ENCODE results near the gene COQ7.
A peak's percentile ranks its signal among the peaks of the same experiment; 100 is the strongest.

Gene COQ7

DNA sequence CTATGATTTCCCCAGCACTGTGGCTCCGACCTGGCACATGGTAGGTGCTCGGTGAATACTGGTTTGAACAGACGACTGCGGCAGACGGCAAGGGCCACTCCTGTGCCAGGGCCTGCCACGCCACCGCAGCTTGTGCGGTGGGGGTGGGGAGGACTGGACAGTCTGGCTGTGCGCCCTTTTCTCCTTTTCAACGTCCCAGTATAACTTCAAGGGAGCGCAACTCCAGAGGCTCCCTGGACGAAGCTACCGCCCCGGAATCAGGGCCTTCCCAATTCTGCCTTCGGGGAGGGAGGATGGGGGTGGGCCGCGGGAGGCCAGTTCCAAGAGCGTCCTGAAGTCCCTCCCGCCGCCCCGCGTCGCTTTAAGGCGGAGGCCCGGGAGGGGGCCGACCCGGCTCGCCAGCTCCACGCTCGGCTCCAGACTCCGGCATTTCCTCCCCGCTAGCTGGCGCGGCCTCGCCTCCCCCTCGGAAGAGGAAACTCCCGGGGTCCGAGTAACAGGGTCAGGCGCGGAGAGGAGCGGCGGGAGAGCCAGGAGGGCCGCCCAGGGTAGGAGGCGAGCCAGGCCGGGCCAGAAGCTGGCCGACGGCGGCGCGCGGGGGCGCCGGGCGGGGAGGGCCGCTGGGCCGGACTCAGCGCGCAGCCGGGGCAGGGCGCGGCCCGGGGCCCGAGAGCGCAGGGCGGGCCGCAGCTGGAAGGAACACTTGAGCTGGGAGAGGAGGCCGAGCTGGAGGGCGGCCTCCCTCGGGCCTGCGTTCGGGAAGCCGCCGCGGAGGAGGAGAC is 46.4 kb downstream of the COQ7 start, which contains the start of gene ITPRIPL2:
TSS of gene ITPRIPL2 (plus strand) at position 388 of the 782 bp plus-strand sequence. CDS start 498 bp downstream, outside the sequence.
- Histone ChIP-seq H3K9me3 (ENCODE audit: severe bottlenecking) (no peaks in the 10 kb centered on the region), H3K27ac (ENCODE audit: poor library complexity, severe bottlenecking) (peak within 1 kb of the TSS; percentile 95), H3K4me1 (ENCODE audit: insufficient read depth, poor library complexity, severe bottlenecking) (peaks cover 39% of the 10 kb centered on the region), H3K27me3 (ENCODE audit: insufficient read depth, poor library complexity, severe bottlenecking) (no peaks in the 10 kb centered on the region), H3K36me3 (ENCODE audit: low read depth) (peaks cover 18% of the 10 kb centered on the region), H3K4me3 (ENCODE audit: severe bottlenecking) (peak within 1 kb of the TSS; percentile 67)
- DNase-seq (ENCODE audit: low spot score) (no peak), ATAC-seq (ENCODE audit: low read depth) (peak; percentile 67)
- TF ChIP-seq, protein P1, sequence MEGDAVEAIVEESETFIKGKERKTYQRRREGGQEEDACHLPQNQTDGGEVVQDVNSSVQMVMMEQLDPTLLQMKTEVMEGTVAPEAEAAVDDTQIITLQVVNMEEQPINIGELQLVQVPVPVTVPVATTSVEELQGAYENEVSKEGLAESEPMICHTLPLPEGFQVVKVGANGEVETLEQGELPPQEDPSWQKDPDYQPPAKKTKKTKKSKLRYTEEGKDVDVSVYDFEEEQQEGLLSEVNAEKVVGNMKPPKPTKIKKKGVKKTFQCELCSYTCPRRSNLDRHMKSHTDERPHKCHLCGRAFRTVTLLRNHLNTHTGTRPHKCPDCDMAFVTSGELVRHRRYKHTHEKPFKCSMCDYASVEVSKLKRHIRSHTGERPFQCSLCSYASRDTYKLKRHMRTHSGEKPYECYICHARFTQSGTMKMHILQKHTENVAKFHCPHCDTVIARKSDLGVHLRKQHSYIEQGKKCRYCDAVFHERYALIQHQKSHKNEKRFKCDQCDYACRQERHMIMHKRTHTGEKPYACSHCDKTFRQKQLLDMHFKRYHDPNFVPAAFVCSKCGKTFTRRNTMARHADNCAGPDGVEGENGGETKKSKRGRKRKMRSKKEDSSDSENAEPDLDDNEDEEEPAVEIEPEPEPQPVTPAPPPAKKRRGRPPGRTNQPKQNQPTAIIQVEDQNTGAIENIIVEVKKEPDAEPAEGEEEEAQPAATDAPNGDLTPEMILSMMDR (IDR thresholded peaks at IDR 0.05; ENCODE audit: poor library complexity, severe bottlenecking) = no peak

DNA sequence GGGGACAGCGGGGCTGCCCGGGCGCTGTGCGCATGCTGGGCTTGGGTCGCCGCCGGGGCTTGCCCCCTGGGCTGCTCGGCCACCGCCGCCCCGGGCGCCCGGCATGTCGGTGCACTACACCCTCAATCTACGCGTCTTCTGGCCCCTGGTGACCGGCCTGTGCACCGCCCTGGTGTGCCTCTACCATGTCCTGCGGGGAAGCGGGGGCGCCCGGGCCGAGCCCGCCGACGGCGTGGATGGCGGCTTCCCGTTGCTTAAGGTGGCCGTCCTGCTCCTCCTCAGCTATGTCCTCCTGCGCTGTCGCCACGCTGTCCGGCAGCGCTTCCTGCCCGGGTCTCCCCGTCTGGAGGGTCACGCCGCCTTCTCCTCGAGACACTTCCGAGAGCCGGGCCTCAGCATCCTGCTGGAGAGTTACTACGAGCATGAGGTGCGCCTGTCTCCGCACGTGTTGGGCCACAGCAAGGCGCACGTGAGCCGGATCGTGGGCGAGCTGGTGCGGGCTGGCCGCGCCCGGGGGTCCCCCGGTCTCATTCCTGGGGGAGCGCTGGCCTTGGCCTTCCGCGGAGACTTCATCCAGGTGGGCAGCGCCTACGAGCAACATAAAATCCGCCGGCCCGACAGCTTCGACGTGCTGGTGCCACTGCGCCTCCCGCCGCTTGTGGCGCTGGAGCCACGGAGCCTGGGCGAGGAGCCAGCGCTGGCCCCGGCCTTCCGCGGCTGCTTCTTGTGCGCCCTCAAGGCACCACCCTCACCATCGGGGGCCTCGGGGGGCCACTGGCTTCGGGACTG is 47.1 kb downstream of the COQ7 start:
- peaks cover 44% of the 10 kb centered on the region for H3K4me1 ChIP-seq (ENCODE audit: insufficient read depth, poor library complexity, severe bottlenecking)
- H3K27me3 ChIP-seq (ENCODE audit: insufficient read depth, poor library complexity, severe bottlenecking) = no peaks in the 10 kb centered on the region
- H3K36me3 ChIP-seq (ENCODE audit: low read depth) = peaks cover 18% of the 10 kb centered on the region
- H3K4me3 ChIP-seq (ENCODE audit: severe bottlenecking) = peak overlapping the region; percentile 67
- no peaks in the 10 kb centered on the region for H3K9me3 ChIP-seq (ENCODE audit: severe bottlenecking)
- H3K27ac ChIP-seq (ENCODE audit: poor library complexity, severe bottlenecking) = peak overlapping the region; percentile 95
- DNase-seq (ENCODE audit: low spot score) (peak; percentile 73), ATAC-seq (ENCODE audit: low read depth) (peak; percentile 8; the same call in 2 of the 3 replicates)
- TF ChIP-seq, protein P1 (IDR thresholded peaks at IDR 0.05; ENCODE audit: poor library complexity, severe bottlenecking) = peak; percentile 18

DNA sequence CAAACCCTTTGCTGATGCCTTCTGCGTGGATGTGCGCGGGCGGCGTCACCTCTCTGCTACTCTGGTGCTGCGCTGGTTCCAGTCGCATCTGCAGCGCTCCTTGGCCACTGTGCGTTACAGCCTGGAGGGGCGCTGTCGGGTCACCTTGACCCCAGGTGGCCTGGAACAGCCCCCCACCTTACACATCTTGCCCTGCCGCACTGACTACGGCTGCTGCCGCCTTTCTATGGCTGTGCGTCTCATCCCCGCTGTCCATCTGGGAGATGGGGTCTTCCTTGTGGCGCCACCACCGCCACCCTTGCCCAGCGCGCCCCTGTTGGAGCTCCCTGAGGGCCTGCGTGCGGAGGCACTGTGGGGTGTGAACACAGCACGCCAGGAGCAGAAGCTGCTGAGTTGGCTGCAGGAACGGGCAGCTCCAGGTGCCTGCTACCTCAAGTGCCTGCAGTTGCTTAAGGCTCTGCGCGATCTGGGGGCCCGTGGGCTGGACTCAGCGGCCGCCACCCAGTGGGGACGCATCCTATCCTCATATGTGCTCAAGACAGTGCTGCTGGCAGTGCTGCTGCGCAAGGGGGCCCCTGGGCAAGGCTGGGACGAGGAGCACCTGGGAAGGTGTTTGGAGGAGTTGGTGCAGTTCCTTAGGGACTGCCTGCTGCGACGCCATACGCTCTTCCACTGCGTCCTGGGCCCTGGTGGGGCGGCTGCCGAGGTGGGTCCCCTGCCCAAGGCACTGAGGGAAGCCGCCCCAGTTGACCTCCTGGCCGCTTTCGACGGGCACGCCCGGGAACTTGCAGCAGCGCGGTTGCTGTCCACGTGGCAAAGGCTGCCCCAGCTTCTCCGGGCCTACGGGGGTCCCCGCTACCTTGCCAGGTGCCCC is 48.0 kb downstream of the COQ7 start:
- no peaks in the 10 kb centered on the region for H3K9me3 ChIP-seq (ENCODE audit: severe bottlenecking)
- H3K4me3 ChIP-seq (ENCODE audit: severe bottlenecking) = no peak overlapping the region
- DNase-seq (ENCODE audit: low spot score) = no peak
- TF ChIP-seq, protein P1 (IDR thresholded peaks at IDR 0.05; ENCODE audit: poor library complexity, severe bottlenecking) = no peak
- ATAC-seq (ENCODE audit: low read depth) = no peak
- no peaks in the 10 kb centered on the region for H3K27me3 ChIP-seq (ENCODE audit: insufficient read depth, poor library complexity, severe bottlenecking)
- peaks cover 21% of the 10 kb centered on the region for H3K36me3 ChIP-seq (ENCODE audit: low read depth)
- peak overlapping the region; percentile 95 for H3K27ac ChIP-seq (ENCODE audit: poor library complexity, severe bottlenecking)
- peaks cover 51% of the 10 kb centered on the region for H3K4me1 ChIP-seq (ENCODE audit: insufficient read depth, poor library complexity, severe bottlenecking)

DNA sequence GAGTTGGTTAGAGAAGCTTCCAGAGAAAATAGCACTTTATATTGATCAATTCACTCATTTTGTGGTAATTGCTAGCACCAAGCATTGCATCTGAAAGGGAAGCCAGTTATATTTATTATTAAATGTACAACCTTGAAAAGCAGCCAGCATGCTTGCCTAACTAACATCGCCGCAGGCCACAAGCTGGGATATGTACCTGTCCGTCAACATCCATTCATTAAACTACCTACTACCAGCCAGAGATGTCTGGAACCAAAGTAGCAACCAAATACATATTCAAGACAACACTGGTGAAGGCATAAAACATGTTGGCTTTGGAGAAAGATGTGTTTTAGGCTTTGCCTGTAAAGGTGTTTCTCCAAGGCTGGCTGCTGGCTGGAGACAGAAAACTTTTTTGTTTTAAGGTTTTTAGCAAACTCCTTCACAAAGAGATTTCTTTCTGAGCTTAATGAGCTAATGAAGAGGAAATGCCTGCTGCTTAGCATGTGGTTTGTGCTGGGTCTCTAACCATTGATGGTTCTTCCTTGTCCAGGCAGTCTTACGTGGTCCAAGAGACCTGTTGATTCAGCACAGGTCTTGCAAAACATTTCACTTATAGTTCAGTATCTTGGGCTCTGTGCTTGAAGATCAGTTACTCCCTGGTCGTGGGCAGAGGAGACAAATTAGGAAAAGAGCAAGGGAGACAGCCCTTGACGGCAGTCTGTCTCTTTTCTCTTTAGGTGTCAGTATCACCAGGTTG is 49.5 kb downstream of the COQ7 start:
- H3K36me3 ChIP-seq (ENCODE audit: low read depth) = peaks cover 21% of the 10 kb centered on the region
- TF ChIP-seq, protein P1 (IDR thresholded peaks at IDR 0.05; ENCODE audit: poor library complexity, severe bottlenecking) = no peak
- H3K9me3 ChIP-seq (ENCODE audit: severe bottlenecking) = no peaks in the 10 kb centered on the region
- H3K27me3 ChIP-seq (ENCODE audit: insufficient read depth, poor library complexity, severe bottlenecking) = no peaks in the 10 kb centered on the region
- H3K27ac ChIP-seq (ENCODE audit: poor library complexity, severe bottlenecking) = peak overlapping the region; percentile 95
- H3K4me1 ChIP-seq (ENCODE audit: insufficient read depth, poor library complexity, severe bottlenecking) = peaks cover 63% of the 10 kb centered on the region
- DNase-seq (ENCODE audit: low spot score) = peak; percentile 79
- peak; percentile 15; the same call in 1 of the 3 replicates for ATAC-seq (ENCODE audit: low read depth)
- no peak overlapping the region for H3K4me3 ChIP-seq (ENCODE audit: severe bottlenecking)

Measured in RWPE2 (cell line).